ENCODE measurements around the gene CNTLN. TPM values are rescaled to one million over a fixed set of nuclear protein-coding genes. Genes with fewer than 3 reads are reported as not detected.

CNTLN gene
- total and polyA plus RNA-seq, 2 experiments from 2014 or later: 2.9 to 4.3 TPM

GRCh38 chr9:17135295-17136160, 688 bp downstream of the CNTLN start:
- no peaks in the 10 kb centered on the region for H3K9me3 ChIP-seq (ENCODE audit: low read depth)
- DNase-seq (ENCODE audit: low read depth in 1 of 2, low spot score in 1 of 2): peak; percentile 52 to 59
- TF ChIP-seq CTCF (IDR thresholded peaks at IDR 0.05; ENCODE audit: low read depth, low read length): no peak
- no peak overlapping the region for H3K27ac ChIP-seq
- peaks cover 15% of the 10 kb centered on the region for H3K27me3 ChIP-seq
- peak overlapping the region; percentile 87 for H3K4me3 ChIP-seq
- H3K4me1 ChIP-seq (ENCODE audit: low read depth): no peaks in the 10 kb centered on the region
- no peaks in the 10 kb centered on the region for H3K36me3 ChIP-seq

DNA sequence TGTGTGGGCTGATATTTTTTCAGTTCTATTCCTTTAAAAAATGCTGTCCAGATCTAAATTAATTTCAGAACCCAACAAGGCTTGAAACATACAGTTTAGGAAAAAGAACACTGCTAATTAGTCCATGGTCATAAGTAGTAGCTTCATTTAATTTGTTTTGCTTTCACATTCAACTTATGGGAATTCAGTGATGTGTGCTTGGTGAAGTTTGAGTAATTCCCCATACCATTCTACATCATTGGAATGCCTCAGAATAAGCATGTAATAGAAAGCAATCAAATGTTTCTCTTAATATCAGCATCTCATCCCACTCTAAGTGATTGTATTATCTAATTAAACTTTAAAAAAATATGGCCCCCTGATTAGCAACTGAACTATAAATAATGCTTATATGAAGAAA, 2.7 kb downstream of the CNTLN start:
- TF ChIP-seq CTCF (IDR thresholded peaks at IDR 0.05; ENCODE audit: low read depth, low read length): no peak
- Histone ChIP-seq H3K27ac (no peak overlapping the region), H3K4me1 (ENCODE audit: low read depth) (no peaks in the 10 kb centered on the region), H3K27me3 (peaks cover 3% of the 10 kb centered on the region), H3K9me3 (ENCODE audit: low read depth) (no peaks in the 10 kb centered on the region), H3K4me3 (no peak overlapping the region), H3K36me3 (no peaks in the 10 kb centered on the region)
- peak in 1 of 2 donors; percentile 29 for DNase-seq (ENCODE audit: low read depth in 1 of 2, low spot score in 1 of 2)

DNA sequence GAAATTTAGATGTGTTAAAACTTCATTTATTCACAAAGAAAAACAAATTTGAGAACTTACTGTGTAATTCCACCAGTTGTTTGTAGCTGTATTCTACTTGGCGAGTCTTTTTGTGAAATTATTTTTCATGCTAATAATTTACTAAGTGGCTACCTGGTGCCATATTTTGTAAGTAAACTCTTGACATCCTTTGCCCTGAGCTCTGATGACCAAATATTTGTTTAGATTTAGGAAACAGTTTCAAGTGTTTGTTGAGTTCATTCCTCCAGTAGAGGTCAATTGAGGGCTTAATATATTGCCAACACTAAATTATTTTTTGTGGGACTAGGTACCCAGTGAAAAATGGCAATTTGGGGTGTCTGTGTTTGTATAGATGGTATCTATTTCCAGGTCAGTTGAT, 3.7 kb downstream of the CNTLN start:
- DNase-seq (ENCODE audit: low read depth in 1 of 2, low spot score in 1 of 2): no peak
- Histone ChIP-seq H3K36me3 (no peaks in the 10 kb centered on the region), H3K27ac (no peak overlapping the region), H3K27me3 (peaks cover 1% of the 10 kb centered on the region), H3K4me1 (ENCODE audit: low read depth) (no peaks in the 10 kb centered on the region), H3K4me3 (no peak overlapping the region), H3K9me3 (ENCODE audit: low read depth) (no peaks in the 10 kb centered on the region)
- TF ChIP-seq CTCF (IDR thresholded peaks at IDR 0.05; ENCODE audit: low read depth, low read length): no peak

DNA sequence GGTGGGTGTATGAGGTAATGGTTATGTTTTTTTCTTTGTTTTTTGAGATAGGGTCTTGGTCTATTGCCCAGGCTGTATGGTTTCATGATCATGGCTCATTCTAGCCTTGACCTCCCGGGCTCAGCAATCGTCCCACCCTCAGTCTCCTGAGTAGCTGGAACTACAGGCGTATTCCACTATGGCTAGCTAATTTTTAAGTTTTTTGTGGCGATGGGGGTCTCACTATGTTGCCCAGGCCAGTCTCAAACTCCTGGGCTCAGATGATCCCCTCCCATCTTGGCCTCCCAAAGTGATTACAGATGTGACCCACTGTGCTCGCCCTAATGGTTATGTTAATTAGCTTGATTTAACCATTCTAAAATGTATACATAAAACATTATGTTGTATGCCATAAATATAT, 5.6 kb downstream of the CNTLN start:
- H3K27me3 ChIP-seq: no peaks in the 10 kb centered on the region
- no peaks in the 10 kb centered on the region for H3K4me1 ChIP-seq (ENCODE audit: low read depth)
- TF ChIP-seq CTCF (IDR thresholded peaks at IDR 0.05; ENCODE audit: low read depth, low read length): no peak
- H3K4me3 ChIP-seq: no peak overlapping the region
- DNase-seq (ENCODE audit: low read depth in 1 of 2, low spot score in 1 of 2): no peak
- no peak overlapping the region for H3K27ac ChIP-seq
- no peaks in the 10 kb centered on the region for H3K9me3 ChIP-seq (ENCODE audit: low read depth)
- no peaks in the 10 kb centered on the region for H3K36me3 ChIP-seq

- H3K27me3 ChIP-seq: no peaks in the 10 kb centered on the region
- no peak overlapping the region for H3K27ac ChIP-seq
- H3K4me3 ChIP-seq: no peak overlapping the region
- no peaks in the 10 kb centered on the region for H3K36me3 ChIP-seq
- H3K9me3 ChIP-seq (ENCODE audit: low read depth): no peaks in the 10 kb centered on the region
- no peaks in the 10 kb centered on the region for H3K4me1 ChIP-seq (ENCODE audit: low read depth)
- peak in 1 of 2 donors; percentile 16 for DNase-seq (ENCODE audit: low read depth in 1 of 2, low spot score in 1 of 2)
- no peak for TF ChIP-seq CTCF (IDR thresholded peaks at IDR 0.05; ENCODE audit: low read depth, low read length)
These were observed 13.5 kb downstream of the CNTLN start for GRCh38 chr9:17148324-17148723.

All from cardiac muscle cell (in vitro differentiated cells and primary cell).